ENCODE data around the gene UCHL3.
"Not testable (repeated sequence)": the region's sequence is repeated elsewhere in the genome, so short reads cannot be mapped to it uniquely, and the experiment has no call there.

The UCHL3 gene
- total RNA-seq, result 1.5 reads per million

GRCh38 chr13:75549262-75550158 lies at the start of gene UCHL3:
TSS of gene UCHL3 (plus strand) at chr13:75549791. CDS start at chr13:75549821, 30 bp downstream.
- peak; percentile 97 for DNase-seq

GRCh38 chr13:75505327-75505726 lies 44.3 kb upstream of the UCHL3 start:
- DNase-seq, result no peak

GRCh38 chr13:75506018-75506417 lies 43.6 kb upstream of the UCHL3 start:
- DNase-seq, result no peak

GRCh38 chr13:75507027-75508001 lies 42.3 kb upstream of the UCHL3 start:
- DNase-seq, result no peak

- no peak for DNase-seq
Observed at GRCh38 chr13:75508002-75508548, 41.5 kb upstream of the UCHL3 start.

- no peak for DNase-seq
Observed at GRCh38 chr13:75511051-75511625, 38.5 kb upstream of the UCHL3 start.

GRCh38 chr13:75512253-75512652 lies 37.3 kb upstream of the UCHL3 start:
- no peak for DNase-seq

- DNase-seq, result no peak
Observed at GRCh38 chr13:75513271-75513670, 36.3 kb upstream of the UCHL3 start.

- no peak for DNase-seq
Observed at GRCh38 chr13:75514080-75514995, 35.3 kb upstream of the UCHL3 start.

- DNase-seq, result no peak
Observed at GRCh38 chr13:75518439-75519088, 31.0 kb upstream of the UCHL3 start.

GRCh38 chr13:75521956-75522355 lies 27.6 kb upstream of the UCHL3 start:
- DNase-seq, result no peak

GRCh38 chr13:75530549-75530961 lies 19.0 kb upstream of the UCHL3 start:
- no peak for DNase-seq

GRCh38 chr13:75533861-75534260 lies 15.7 kb upstream of the UCHL3 start:
- no peak for DNase-seq

GRCh38 chr13:75537401-75538365 lies 11.9 kb upstream of the UCHL3 start, which contains the start of gene COMMD6:
TSS of gene COMMD6 (minus strand) at chr13:75537841. CDS start at chr13:75537805, 36 bp downstream.
- peak; percentile 55 for DNase-seq

GRCh38 chr13:75541287-75541686 lies 8.3 kb upstream of the UCHL3 start:
- no peak for DNase-seq

- no peak for DNase-seq
Observed at GRCh38 chr13:75541961-75542360, 7.6 kb upstream of the UCHL3 start.

- DNase-seq, result no peak
Observed at GRCh38 chr13:75544681-75545330, 4.8 kb upstream of the UCHL3 start.

GRCh38 chr13:75545386-75545785 lies 4.2 kb upstream of the UCHL3 start:
- DNase-seq, result not testable (repeated sequence)

GRCh38 chr13:75547917-75548316 lies 1.7 kb upstream of the UCHL3 start:
- DNase-seq, result no peak
